ENCODE measurements around the gene MICAL1.

Gene MICAL1

GRCh38 chr6:109429496-109429895 lies 26.1 kb downstream of the MICAL1 start:
- no peak for DNase-seq (ENCODE audit: low spot score)

- no peak for DNase-seq (ENCODE audit: low spot score)
These were observed 26.6 kb downstream of the MICAL1 start for GRCh38 chr6:109428889-109429477.

- DNase-seq (ENCODE audit: low spot score) = no peak
These were observed 30.6 kb downstream of the MICAL1 start for GRCh38 chr6:109424946-109425345.

GRCh38 chr6:109421184-109421583 lies 34.4 kb downstream of the MICAL1 start:
- no peak for DNase-seq (ENCODE audit: low spot score)

GRCh38 chr6:109420751-109421150 lies 34.8 kb downstream of the MICAL1 start:
- no peak for DNase-seq (ENCODE audit: low spot score)

GRCh38 chr6:109417646-109418045 lies 37.9 kb downstream of the MICAL1 start:
- DNase-seq (ENCODE audit: low spot score) = no peak

- DNase-seq (ENCODE audit: low spot score) = no peak
These were observed 44.5 kb downstream of the MICAL1 start for GRCh38 chr6:109411034-109411433.

GRCh38 chr6:109406196-109406595 lies 49.4 kb downstream of the MICAL1 start:
- DNase-seq (ENCODE audit: low spot score) = no peak

GRCh38 chr6:109397020-109397419 lies 58.6 kb downstream of the MICAL1 start:
- DNase-seq (ENCODE audit: low spot score) = no peak

- DNase-seq (ENCODE audit: low spot score) = no peak
These were observed 59.4 kb downstream of the MICAL1 start for GRCh38 chr6:109396046-109396718.

Data from putamen (tissue), 1 donor.